ENCODE results near the gene BBS12. TPM values are rescaled to one million over a fixed set of nuclear protein-coding genes. Genes with fewer than 3 reads are reported as not detected.

BBS12 gene
- total RNA-seq, 1 donor from 2014 or later: 2.5 TPM

- DNase-seq (ENCODE audit: low read depth): no peak
- Histone ChIP-seq H3K36me3 (ENCODE audit: control insufficient read depth, insufficient read depth, low read length) (no peaks in the 10 kb centered on the region), H3K4me3 (ENCODE audit: low read depth, low read length) (no peak overlapping the region), H3K27me3 (ENCODE audit: control insufficient read depth, insufficient read depth, low read length) (no peaks in the 10 kb centered on the region)
- TF ChIP-seq CTCF (IDR thresholded peaks at IDR 0.05; ENCODE audit: insufficient read depth, low read length, poor library complexity, severe bottlenecking): no peak
These were observed 17.3 kb upstream of the BBS12 start for GRCh38 chr4:122715221-122715620.

GRCh38 chr4:122716825-122717448 is 15.6 kb upstream of the BBS12 start:
- Histone ChIP-seq H3K27me3 (ENCODE audit: control insufficient read depth, insufficient read depth, low read length) (no peaks in the 10 kb centered on the region), H3K4me3 (ENCODE audit: low read depth, low read length) (no peak overlapping the region), H3K36me3 (ENCODE audit: control insufficient read depth, insufficient read depth, low read length) (no peaks in the 10 kb centered on the region)
- no peak for DNase-seq (ENCODE audit: low read depth)
- TF ChIP-seq CTCF (IDR thresholded peaks at IDR 0.05; ENCODE audit: insufficient read depth, low read length, poor library complexity, severe bottlenecking): peak; percentile 96

- H3K27me3 ChIP-seq (ENCODE audit: control insufficient read depth, insufficient read depth, low read length): no peaks in the 10 kb centered on the region
- no peak for DNase-seq (ENCODE audit: low read depth)
- H3K4me3 ChIP-seq (ENCODE audit: low read depth, low read length): no peak overlapping the region
- no peak for TF ChIP-seq CTCF (IDR thresholded peaks at IDR 0.05; ENCODE audit: insufficient read depth, low read length, poor library complexity, severe bottlenecking)
- H3K36me3 ChIP-seq (ENCODE audit: control insufficient read depth, insufficient read depth, low read length): no peaks in the 10 kb centered on the region
These were observed 14.2 kb upstream of the BBS12 start for GRCh38 chr4:122718281-122718680.

- Histone ChIP-seq H3K27me3 (ENCODE audit: control insufficient read depth, insufficient read depth, low read length) (no peaks in the 10 kb centered on the region), H3K36me3 (ENCODE audit: control insufficient read depth, insufficient read depth, low read length) (no peaks in the 10 kb centered on the region), H3K4me3 (ENCODE audit: low read depth, low read length) (no peak overlapping the region)
- no peak for TF ChIP-seq CTCF (IDR thresholded peaks at IDR 0.05; ENCODE audit: insufficient read depth, low read length, poor library complexity, severe bottlenecking)
- DNase-seq (ENCODE audit: low read depth): no peak
These were observed 10.2 kb upstream of the BBS12 start for GRCh38 chr4:122722256-122722655.

- no peak for TF ChIP-seq CTCF (IDR thresholded peaks at IDR 0.05; ENCODE audit: insufficient read depth, low read length, poor library complexity, severe bottlenecking)
- H3K36me3 ChIP-seq (ENCODE audit: control insufficient read depth, insufficient read depth, low read length): no peaks in the 10 kb centered on the region
- no peak overlapping the region for H3K4me3 ChIP-seq (ENCODE audit: low read depth, low read length)
- no peaks in the 10 kb centered on the region for H3K27me3 ChIP-seq (ENCODE audit: control insufficient read depth, insufficient read depth, low read length)
- no peak for DNase-seq (ENCODE audit: low read depth)
These were observed 3.6 kb upstream of the BBS12 start for GRCh38 chr4:122728856-122729255.

GRCh38 chr4:122731676-122732075 is 828 bp upstream of the BBS12 start:
- Histone ChIP-seq H3K36me3 (ENCODE audit: control insufficient read depth, insufficient read depth, low read length) (no peaks in the 10 kb centered on the region), H3K4me3 (ENCODE audit: low read depth, low read length) (no peak overlapping the region), H3K27me3 (ENCODE audit: control insufficient read depth, insufficient read depth, low read length) (no peaks in the 10 kb centered on the region)
- no peak for DNase-seq (ENCODE audit: low read depth)
- no peak for TF ChIP-seq CTCF (IDR thresholded peaks at IDR 0.05; ENCODE audit: insufficient read depth, low read length, poor library complexity, severe bottlenecking)
